ENCODE data around the gene GRIK5.

DNA sequence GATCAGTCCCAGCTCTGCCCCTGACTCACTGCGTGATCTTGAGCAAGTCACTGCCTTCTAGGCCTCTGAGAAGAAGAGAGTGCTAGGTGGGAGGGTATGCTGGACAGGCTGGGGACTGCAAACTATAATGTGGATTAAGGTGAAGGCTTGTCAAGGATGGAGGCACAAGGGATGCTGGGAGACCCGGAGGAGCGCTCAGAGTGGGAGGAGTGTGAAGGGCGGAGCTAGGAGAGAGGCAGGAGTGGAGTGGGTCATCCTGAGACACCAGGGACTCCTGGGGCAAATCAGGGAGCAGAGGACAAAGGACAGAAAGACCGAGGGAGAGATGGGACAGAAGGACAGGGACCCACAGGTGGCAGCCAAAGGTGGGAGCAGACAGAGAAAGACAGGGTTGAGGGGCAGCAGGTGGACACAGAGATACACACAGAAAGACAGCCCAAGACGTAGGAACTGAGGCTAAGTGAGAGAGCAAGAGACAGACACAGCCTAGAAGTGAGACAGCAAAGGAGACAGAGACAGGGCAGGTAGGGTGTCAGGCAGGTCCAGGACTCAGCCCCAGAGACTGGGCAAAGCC lies 2.6 kb downstream of the GRIK5 start:
- TF ChIP-seq CTCF (IDR thresholded peaks at IDR 0.05; ENCODE audit: poor library complexity) (no peak), EZH2phosphoT487 (IDR thresholded peaks at IDR 0.05; ENCODE audit: low read depth, severe bottlenecking, unreplicated experiment) (no peak)
